SH-SY5Y (cell line): ENCODE data around the gene AGTR1.

Source experiments
- GATA2 ChIP-seq: IDR thresholded peaks from 2 replicates; pipeline ENCODE4 v1.6.1; 2011; ENCODE audit warnings: mild to moderate bottlenecking, low read depth, low read length
- GATA3 ChIP-seq: IDR thresholded peaks from 2 replicates; pipeline ENCODE4 v1.6.1; 2011; ENCODE audit warnings: low read depth, mild to moderate bottlenecking, low read length, moderate library complexity

GRCh38 chr3:148682997-148683396 lies 14.7 kb upstream of the AGTR1 start:
- no peak for TF ChIP-seq GATA2
- TF ChIP-seq GATA3 = no peak
